Sciatic nerve (tissue), 2 donors: Measurements from ENCODE around the gene C1QL3. TPM values are rescaled to one million over a fixed set of nuclear protein-coding genes. Genes with fewer than 3 reads are reported as not detected.

ENCODE experiments used
- ATAC-seq: fragments of 200-7000 bp; cut with Tn5 transposase; one replicate; pipeline ENCODE4 v1.9.1; 2020; ENCODE audit warnings: mild to moderate bottlenecking, moderate library complexity
- DNase-seq: peaks from one replicate; pipeline ENCODE4 v3.0.0-alpha.2; 2020; ENCODE audit warnings: low spot score
- intact Hi-C: fragments of 100-400 bp; cut with DNase I; formaldehyde crosslinking; loops from one replicate; pipeline ENCODE4 v1.14.2; 2022
- total RNA-seq: library from RNA; stranded (reverse); fragmentation: NEBNext Ultra II Directional; extraction: Animal tissue kit (Norgen Biotek cat#: 25700); gene quantifications from one replicate; pipeline ENCODE4 v1.2.1, GENCODE V29; 2021
- donor health status: DM: no; HTN: no; CAD: no.
- donor health status: DM: no; HTN: no; CAD: no.

The C1QL3 gene
- total RNA-seq, 1 donor from 2014 or later, result not detected

- DNase-seq (no peak), ATAC-seq (no peak)
- intact Hi-C loops, result no loop called here
Observed at GRCh38 chr10:16505161-16505560, 16.5 kb downstream of the C1QL3 start.

GRCh38 chr10:16497911-16498310, 23.8 kb downstream of the C1QL3 start:
- intact Hi-C loops, result no loop called here
- no peak for ATAC-seq
- DNase-seq, result no peak

GRCh38 chr10:16493884-16494536, 27.7 kb downstream of the C1QL3 start:
- DNase-seq (no peak), ATAC-seq (no peak)
- intact Hi-C loops, result no loop called here

GRCh38 chr10:16491933-16492332, 29.7 kb downstream of the C1QL3 start:
- intact Hi-C loops, result no loop called here
- DNase-seq (no peak), ATAC-seq (no peak)

- DNase-seq, result no peak
- intact Hi-C loops, result no loop called here
- ATAC-seq, result no peak
Observed at GRCh38 chr10:16490511-16490910, 31.2 kb downstream of the C1QL3 start.

- ATAC-seq (no peak), DNase-seq (no peak)
- intact Hi-C loops, result no loop called here
Observed at GRCh38 chr10:16483241-16483917, 38.3 kb downstream of the C1QL3 start.

GRCh38 chr10:16481052-16481728, 40.5 kb downstream of the C1QL3 start:
- intact Hi-C loops, result no loop called here
- ATAC-seq, result no peak

GRCh38 chr10:16478801-16479200, 42.9 kb downstream of the C1QL3 start:
- intact Hi-C loops, result no loop called here
- ATAC-seq (no peak), DNase-seq (no peak)

More at GRCh38 chr10:16481052-16481728, 40.5 kb downstream of the C1QL3 start:
- no peak for DNase-seq

GRCh38 chr10:16477757-16478156, 43.9 kb downstream of the C1QL3 start:
- no peak for ATAC-seq

GRCh38 chr10:16472828-16473227, 48.9 kb downstream of the C1QL3 start:
- ATAC-seq (no peak), DNase-seq (no peak)

More at GRCh38 chr10:16477757-16478156, 43.9 kb downstream of the C1QL3 start:
- DNase-seq, result no peak
- intact Hi-C loops, result no loop called here

GRCh38 chr10:16470747-16471146, 50.9 kb downstream of the C1QL3 start:
- DNase-seq, result no peak
- intact Hi-C loops, result no loop called here
- no peak for ATAC-seq

More at GRCh38 chr10:16472828-16473227, 48.9 kb downstream of the C1QL3 start:
- intact Hi-C loops, result no loop called here

GRCh38 chr10:16466001-16466400, 55.7 kb downstream of the C1QL3 start:
- intact Hi-C loops, result no loop called here
- no peak for ATAC-seq

More at GRCh38 chr10:16466001-16466400, 55.7 kb downstream of the C1QL3 start:
- DNase-seq, result no peak

Other genes with a start within 250 kb of the C1QL3 start
- gene PTER, start 84.9 kb downstream of the C1QL3 start, total RNA-seq, result 14.0 TPM